ENCODE results near the gene GFM1. TPM values are rescaled to one million over a fixed set of nuclear protein-coding genes. Genes with fewer than 3 reads are reported as not detected.

Gene GFM1
- total RNA-seq, 4 donors from 2014 or later = 62.3 to 96.1 (median 66.1) TPM

GRCh38 chr3:158711886-158712285 lies 67.6 kb downstream of the GFM1 start:
- Histone ChIP-seq H3K4me3 (replicated peaks in 1 of 3) (no peak overlapping the region), H3K27me3 (no peaks in the 10 kb centered on the region), H3K4me1 (peaks cover 0 to 9% of the 10 kb centered on the region in 2 donors), H3K9me3 (no peaks in the 10 kb centered on the region), H3K27ac (peak overlapping the region in 1 of 3 donors; percentile 14), H3K36me3 (peaks cover 0 to 8% of the 10 kb centered on the region in 2 donors)
- intact Hi-C loops (cut with DNase I) = no loop called here
- WGBS, 2 donors = 68 to 77% methylated on average over 1 of the region's 1 CpG
- TF ChIP-seq CTCF (IDR thresholded peaks at IDR 0.05) = no peak
- no peak for TF ChIP-seq POLR2A (IDR thresholded peaks at IDR 0.05)
- DNase-seq = no peak

GRCh38 chr3:158712443-158712842 lies 68.1 kb downstream of the GFM1 start:
- no peaks in the 10 kb centered on the region for H3K9me3 ChIP-seq
- H3K4me1 ChIP-seq = peaks cover 0 to 9% of the 10 kb centered on the region in 2 donors
- peaks cover 0 to 8% of the 10 kb centered on the region in 2 donors for H3K36me3 ChIP-seq
- H3K4me3 ChIP-seq (replicated peaks in 1 of 3) = no peak overlapping the region
- DNase-seq = no peak
- peak overlapping the region in 1 of 3 donors; percentile 14 for H3K27ac ChIP-seq
- WGBS, 2 donors = 80 to 85% methylated on average over 1 of the region's 1 CpG
- no peaks in the 10 kb centered on the region for H3K27me3 ChIP-seq
- intact Hi-C loops (cut with DNase I) = no loop called here
- no peak for TF ChIP-seq CTCF (IDR thresholded peaks at IDR 0.05)
- no peak for TF ChIP-seq POLR2A (IDR thresholded peaks at IDR 0.05)

GRCh38 chr3:158713094-158713499 lies 68.8 kb downstream of the GFM1 start:
- Histone ChIP-seq H3K27me3 (no peaks in the 10 kb centered on the region), H3K36me3 (peaks cover 0 to 8% of the 10 kb centered on the region in 2 donors), H3K9me3 (no peaks in the 10 kb centered on the region), H3K27ac (no peak overlapping the region), H3K4me3 (replicated peaks in 1 of 3) (no peak overlapping the region), H3K4me1 (peaks cover 0 to 9% of the 10 kb centered on the region in 2 donors)
- 83 to 85% methylated on average over 9 of the region's 9 CpGs for WGBS, 2 donors
- TF ChIP-seq POLR2A (IDR thresholded peaks at IDR 0.05) = no peak
- no peak for TF ChIP-seq CTCF (IDR thresholded peaks at IDR 0.05)
- DNase-seq = no peak
- intact Hi-C loops (cut with DNase I) = no loop called here

- Histone ChIP-seq H3K27me3 (no peaks in the 10 kb centered on the region), H3K9me3 (no peaks in the 10 kb centered on the region), H3K4me3 (replicated peaks in 1 of 3) (no peak overlapping the region), H3K36me3 (no peaks in the 10 kb centered on the region), H3K4me1 (peaks cover 0 to 5% of the 10 kb centered on the region in 2 donors), H3K27ac (no peak overlapping the region)
- TF ChIP-seq CTCF (IDR thresholded peaks at IDR 0.05) (no peak), POLR2A (IDR thresholded peaks at IDR 0.05) (no peak)
- intact Hi-C loops (cut with DNase I) = no loop called here
- 88 to 95% methylated on average over 2 of the region's 2 CpGs for WGBS, 2 donors
- DNase-seq = no peak
Measured at GRCh38 chr3:158717576-158717975, 73.2 kb downstream of the GFM1 start.

GRCh38 chr3:158718490-158719170 lies 74.3 kb downstream of the GFM1 start:
- Histone ChIP-seq H3K36me3 (no peaks in the 10 kb centered on the region), H3K4me1 (peaks cover 5 to 11% of the 10 kb centered on the region in 2 donors), H3K27me3 (no peaks in the 10 kb centered on the region), H3K4me3 (replicated peaks in 1 of 3) (no peak overlapping the region), H3K9me3 (no peaks in the 10 kb centered on the region), H3K27ac (no peak overlapping the region)
- 83 to 88% methylated on average over 5 of the region's 5 CpGs for WGBS, 2 donors
- TF ChIP-seq POLR2A (IDR thresholded peaks at IDR 0.05) = no peak
- TF ChIP-seq CTCF (IDR thresholded peaks at IDR 0.05) = no peak
- no peak for DNase-seq
- intact Hi-C loops (cut with DNase I) = no loop called here
